Eye (tissue), 1 donor: Measurements from ENCODE around the gene RNF215.
A peak's percentile ranks its signal among the peaks of the same experiment; 100 is the strongest.
"Not testable (repeated sequence)": the region's sequence is repeated elsewhere in the genome, so short reads cannot be mapped to it uniquely, and the experiment has no call there.

ENCODE experiments used
- DNase-seq: peaks from one replicate; pipeline ENCODE4 v3.0.0-alpha.2; 2015

RNF215 gene

DNA sequence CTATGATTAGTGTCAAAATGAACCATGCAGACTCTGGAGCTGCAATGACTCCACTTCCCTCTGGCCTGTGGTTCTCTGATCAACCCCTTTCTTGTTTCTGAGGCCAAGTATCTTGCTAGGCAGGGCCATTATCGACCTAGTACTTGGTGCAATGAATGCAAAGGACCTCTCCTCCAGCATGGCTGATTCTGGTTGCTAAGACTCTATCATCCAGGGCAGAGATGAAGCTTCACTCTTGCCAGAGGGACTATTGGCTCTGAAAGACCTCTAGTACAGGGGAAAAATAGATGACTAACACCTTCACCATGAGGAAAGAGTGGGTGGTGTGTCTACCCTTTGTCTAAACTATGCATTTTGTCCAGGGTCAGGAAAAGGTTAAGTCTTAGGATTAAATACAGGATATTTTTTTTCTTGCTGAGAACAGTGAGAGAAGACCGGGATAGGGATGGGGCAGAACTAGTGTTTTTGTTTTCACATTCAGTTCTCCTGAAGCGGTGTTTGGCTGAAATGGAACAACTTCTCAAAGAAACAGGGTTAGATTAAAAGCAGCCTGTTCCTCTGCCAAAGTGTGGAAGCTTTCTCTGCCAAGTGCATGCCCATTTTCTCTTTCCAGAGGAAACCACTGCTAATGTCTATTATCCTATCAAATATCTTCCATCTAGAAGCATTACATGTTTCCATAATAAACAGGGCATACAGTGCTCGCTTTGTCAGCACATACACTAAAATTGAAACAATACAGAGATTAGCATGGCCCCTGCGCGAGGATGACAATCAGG, 33.3 kb upstream of the RNF215 start:
- DNase-seq: no peak

DNA sequence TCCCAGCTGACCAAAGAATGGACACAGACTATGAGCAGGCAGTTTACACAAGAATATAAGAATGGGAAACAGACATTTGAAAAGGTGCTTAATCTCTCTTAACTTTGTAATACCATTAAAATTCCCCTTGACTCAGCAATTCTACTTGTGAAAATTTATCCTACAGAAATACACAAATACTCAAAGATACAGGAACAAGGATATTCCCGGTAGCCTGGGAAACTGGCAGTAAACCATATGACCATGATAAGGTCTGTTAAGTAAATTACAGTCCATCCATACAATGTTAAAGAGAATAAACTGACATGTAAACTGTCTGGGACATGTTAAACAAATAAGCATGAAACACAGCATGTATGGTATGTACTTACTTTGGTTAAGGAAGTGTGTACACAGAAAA, 29.6 kb upstream of the RNF215 start:
- no peak for DNase-seq

DNA sequence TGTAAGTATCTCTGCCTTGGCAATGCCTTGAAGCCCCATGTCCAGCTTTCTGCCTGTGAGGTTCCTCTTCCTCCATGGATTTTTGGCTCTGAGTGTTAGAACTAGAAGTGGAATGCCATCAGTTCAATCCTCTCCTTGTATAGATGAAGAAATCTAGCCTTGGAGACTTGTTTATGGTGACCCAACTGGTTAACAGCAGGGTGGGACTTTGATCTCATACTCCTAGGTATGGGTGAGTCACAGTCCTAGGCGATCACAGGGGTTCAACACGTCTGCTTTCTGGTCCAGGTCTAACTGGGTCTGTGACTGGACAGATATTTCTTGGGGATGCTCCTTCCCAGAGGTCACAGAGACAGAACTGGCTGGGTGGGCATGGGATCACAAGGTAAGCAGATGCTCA, 29.2 kb upstream of the RNF215 start:
- no peak for DNase-seq

DNA sequence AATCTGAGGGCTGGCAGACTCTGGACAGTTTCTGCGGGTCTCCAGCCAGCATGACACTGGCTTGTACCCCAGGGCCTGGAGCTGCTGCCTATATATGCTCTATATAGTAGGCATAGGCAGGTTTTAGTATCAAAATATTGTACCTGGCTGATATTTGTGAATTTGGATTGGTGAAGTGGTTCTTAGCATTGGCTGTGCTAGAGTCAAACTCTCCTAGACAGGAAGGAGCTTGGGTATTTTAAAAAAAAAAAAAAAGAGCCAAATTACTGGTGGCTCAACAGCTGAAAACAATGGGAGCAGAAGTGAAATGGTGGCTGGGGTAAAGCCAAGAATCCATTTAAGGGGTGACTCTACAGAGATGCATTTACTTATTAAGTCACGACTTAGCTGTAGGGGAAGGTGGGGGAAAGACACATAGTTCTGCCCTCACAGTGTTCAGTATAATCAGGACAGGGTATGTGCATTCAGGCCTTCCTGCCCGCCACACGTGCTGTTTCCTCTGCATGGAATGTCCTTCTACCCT, 27.4 kb upstream of the RNF215 start:
- DNase-seq: no peak

DNA sequence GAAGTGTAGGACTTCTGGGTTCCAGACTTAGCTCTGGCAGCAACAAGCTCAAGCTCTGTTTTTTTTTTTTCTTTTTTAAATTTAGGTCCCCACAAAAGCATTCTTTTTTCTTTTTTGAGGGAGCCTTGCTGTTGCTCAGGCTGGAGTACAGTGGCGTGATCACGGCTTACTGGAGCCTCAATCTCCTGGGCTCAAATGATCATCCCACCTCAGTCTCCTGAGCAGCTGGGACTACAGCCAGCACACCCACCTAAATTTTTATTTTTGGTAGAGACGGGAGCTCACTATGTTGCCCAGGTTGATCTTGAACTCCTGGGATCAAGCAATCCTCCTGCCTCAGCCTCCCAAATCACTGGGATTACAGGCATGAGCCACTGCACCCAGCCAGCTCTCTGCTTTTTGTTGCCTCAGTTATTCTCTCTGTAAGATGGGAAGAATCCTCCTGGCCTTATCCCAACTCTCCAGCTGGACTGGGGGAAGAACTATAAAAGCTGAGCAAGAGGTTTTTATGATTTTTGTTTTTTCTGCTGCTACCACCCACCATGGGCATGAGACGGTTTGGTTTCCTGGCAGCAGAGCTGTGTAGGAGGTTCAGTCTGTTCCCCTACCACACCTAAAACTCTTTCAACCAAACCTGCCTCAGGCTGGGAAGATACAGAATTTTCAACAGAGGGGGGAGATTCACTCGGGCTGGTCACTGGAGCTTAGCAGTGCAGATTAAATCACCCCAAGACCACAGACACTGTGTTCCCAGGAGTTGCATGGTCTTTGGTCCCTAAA, 26.7 kb upstream of the RNF215 start:
- DNase-seq: no peak

DNA sequence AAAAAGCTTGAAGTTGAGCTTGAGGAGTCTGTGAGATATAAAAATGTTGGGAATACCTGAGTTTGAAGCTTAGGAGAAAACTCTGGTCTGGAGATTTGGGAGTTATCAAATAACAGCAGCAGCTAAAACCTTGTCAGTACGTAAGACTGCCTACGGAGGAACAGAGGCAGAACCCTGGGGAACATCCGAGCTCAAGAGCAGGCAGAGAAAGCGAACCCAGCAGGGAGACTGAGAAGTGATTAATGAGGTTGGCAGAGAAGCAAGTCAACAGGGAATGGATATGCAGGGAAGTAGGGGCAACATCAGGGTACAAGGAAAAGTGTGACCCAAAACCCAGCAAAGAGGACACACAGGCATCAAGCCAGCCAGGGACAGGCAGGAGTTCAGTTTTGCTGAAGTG, 25.8 kb upstream of the RNF215 start:
- DNase-seq: no peak

DNA sequence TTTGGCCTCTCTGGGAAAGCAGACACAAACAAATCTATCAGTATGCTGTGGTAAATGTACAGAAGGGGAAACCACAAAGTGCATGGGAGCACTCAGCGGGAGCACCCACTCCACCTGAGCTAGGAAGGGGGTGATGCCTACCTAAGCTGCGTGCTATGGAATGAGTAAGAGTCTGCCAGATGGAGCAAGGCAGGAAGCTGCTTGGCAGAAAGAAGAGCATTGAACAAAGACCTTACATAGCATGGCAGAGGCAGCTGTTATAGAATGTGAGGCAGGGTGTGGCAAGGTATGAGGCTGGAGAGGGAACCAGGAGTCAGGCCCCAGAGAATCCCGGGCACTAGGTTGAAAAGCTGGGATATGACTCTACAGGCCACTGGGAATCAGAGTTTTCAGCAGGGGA, 24.6 kb upstream of the RNF215 start:
- DNase-seq: no peak

DNA sequence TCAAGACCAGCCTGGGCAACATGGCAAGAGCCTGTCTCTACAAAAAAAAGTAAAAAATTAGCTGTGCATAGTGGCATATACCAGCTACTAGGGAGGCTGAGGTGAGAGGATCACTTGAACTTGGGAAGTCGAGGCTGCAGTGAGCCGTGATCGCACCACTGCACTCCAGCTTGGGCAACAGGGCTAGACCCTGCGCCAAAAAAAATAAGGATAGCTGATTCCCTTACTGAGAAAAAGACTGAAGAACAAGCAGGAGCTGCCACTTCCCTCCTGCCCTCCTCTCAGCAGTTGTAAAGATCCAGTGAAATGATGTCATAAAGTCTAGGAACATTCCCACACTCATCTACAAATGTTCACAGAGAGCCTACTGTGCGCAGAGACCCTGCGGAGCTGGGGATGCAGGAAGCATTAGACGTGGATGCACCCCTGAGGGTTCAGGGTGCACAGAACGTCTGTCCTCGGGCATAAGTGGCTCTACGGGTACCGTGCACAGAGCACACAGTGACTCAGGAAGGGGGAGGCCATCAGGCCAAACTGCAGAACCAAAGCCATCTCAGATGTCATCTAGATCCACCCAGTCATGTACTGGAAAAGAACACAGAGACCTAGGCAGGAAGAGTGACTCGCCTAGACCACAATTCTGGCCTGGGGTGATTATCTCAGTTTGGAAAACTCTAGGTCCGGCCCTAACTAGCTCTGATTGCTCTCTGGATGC, 21.3 kb upstream of the RNF215 start:
- no peak for DNase-seq

DNA sequence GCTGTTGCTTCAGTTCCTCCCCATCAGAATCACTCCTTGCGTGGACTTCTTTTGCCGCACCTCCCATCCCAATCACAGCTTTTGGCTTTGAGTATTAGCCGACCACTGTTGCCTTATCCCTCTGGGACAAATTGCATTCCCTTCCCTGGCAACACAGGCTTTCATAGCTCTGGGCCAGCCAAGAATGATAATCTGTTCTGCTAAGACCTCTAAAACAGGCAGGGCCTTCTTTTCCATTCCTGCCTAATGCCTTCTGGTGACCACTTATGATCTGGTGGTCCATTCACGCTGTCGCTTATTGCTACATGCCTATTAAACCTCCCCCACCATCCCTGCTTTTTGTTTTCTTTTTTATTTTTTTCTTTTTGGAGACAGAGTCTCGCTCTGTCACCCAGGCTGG, 19.2 kb upstream of the RNF215 start:
- no peak for DNase-seq

DNA sequence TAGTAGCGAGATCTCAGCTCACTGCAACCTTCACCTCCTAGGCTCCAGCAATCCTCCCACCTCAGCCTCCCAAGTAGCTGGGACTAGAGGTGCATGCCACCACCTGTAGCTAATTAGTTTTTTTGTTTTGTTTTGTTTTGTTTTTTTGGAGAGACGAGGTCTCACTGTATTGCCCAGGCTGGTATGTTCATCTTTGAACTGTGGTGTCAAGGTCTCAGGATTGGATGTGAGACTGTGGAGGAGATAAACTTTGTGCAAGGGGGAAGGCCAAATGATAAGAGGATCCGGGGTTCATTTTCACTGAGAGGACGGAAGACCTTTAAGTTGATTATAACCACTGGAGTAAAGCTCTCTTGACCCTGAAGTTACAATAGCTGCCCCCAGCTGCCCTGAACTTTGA, 18.5 kb upstream of the RNF215 start:
- DNase-seq: no peak

DNA sequence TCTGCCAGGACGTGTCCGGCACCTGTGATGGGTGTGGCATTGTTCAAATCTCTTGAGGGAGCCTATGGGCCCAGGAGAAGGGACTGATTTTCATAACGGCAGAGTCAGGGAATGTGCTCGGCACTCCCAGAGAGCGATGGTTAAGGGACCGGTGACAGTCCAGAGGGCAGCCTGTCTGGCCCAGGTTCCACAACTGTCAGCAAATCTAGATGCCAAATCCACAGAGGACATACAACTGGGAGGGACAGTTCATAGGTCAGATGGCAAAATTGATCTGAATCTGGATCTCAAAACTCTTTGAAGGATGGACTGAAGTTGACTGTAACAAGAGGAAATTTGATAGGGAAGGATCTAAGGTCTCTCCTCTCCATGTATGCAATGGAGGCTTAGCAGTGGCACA, 17.1 kb upstream of the RNF215 start:
- no peak for DNase-seq

DNA sequence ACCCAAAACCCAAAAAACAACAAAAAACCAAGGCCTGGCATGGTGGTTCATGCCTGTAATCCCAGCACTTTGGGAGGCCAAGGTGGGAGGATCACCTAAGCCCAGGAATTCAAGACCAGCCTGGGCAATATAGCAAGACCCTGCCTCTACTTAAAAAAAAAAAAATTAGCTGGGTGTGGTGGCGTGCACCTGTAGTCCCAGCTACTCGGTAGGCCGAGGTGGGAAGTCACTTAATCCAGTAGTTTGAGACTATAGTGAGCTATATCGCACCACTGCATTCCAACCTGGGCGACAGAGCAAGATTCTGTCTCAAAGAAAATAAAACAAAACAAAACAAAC, 15.5 kb upstream of the RNF215 start:
- not testable (repeated sequence) for DNase-seq

DNA sequence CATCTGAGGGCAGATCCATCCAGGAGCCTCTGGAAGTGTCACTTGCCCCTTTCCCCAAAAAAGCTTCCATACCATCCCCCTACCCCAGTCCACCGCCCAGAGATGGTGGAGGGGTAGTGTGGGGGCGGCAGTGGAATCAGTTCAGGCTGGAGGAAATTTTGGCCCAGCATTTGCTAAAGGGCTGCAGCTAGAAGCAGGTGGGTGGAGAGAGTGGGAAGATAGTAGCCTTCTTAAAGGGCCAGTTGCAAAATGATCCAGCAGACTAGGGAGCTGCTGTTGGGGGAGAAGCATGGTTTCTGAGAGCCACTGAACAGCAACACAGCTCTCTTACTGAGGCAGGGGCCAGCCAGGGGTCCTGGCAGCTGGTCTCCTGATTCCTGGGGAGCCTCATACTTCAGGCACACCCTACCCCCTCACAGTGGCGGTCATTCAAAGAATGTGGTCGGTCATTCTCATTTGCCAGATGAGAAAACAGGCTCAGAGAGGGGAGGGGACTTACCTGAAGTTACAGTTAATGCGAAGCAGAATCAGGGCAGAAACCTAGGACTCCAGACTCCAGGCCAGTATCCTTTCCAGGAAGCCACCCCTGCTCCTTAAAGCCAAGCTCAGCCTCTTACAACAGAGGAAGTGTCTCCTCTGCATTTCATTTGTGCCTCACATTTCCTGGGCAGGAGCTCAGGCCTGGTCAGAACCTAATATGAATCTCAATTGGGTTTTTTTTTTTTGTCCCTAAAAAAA, 15.0 kb upstream of the RNF215 start:
- DNase-seq: no peak

DNA sequence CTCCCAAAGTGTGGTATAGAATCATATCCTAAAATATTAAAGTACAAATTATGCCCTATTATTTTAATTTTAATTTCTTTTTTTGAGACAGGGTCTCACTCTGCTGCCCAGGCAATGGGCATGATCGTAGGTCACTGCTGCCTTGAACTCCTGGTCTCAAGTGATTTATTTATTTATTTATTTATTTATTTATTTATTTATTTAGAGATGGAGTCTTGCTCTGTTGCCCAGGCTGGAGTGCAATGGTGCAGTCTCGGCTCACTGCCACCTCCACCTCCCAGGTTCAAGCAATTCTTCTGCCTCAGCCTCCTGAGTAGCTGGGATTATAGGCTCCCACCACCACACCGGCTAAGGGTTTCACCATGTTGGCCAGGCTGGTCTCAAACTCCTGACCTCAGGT, 13.8 kb upstream of the RNF215 start:
- DNase-seq: not testable (repeated sequence)

DNA sequence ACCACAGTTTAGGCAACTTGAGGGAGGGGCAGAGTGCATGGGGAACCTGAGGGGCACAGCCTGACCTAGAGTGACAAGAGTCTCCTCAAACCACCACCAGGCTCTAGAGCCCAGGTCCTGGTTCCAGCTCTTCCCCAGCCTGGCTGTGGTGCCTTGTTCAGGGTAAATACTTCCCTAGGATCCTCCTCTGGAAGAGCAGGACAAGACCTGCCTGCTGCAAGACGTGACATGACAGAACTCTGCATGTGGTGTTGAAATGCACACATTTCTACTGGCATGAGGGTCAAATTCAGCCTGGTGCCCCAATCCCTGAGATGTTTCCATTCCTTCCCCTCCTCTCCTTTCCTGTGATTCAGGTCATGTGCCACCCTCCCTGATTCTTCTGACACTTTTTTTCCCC, 12.9 kb upstream of the RNF215 start:
- DNase-seq: no peak

DNA sequence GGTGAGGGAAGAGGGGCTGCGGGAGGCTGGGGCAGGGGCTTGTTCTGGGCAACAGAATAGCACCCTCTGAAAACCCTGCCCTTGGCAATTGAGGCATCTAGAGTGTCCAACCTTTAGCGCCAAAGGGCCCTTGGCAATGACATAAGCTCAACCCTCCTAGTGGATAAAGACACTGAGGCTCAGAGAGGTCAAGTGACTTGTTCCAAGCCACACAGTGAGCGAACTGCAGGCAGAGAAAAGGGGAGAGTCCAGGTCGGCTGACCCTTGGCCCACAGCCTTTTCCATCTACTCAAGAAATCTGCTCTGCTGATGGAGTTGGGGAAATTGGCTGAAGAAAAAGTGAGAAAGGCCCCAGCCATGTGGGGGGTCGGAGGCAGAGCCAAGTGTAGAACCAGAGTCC, 12.5 kb upstream of the RNF215 start:
- DNase-seq: no peak

DNA sequence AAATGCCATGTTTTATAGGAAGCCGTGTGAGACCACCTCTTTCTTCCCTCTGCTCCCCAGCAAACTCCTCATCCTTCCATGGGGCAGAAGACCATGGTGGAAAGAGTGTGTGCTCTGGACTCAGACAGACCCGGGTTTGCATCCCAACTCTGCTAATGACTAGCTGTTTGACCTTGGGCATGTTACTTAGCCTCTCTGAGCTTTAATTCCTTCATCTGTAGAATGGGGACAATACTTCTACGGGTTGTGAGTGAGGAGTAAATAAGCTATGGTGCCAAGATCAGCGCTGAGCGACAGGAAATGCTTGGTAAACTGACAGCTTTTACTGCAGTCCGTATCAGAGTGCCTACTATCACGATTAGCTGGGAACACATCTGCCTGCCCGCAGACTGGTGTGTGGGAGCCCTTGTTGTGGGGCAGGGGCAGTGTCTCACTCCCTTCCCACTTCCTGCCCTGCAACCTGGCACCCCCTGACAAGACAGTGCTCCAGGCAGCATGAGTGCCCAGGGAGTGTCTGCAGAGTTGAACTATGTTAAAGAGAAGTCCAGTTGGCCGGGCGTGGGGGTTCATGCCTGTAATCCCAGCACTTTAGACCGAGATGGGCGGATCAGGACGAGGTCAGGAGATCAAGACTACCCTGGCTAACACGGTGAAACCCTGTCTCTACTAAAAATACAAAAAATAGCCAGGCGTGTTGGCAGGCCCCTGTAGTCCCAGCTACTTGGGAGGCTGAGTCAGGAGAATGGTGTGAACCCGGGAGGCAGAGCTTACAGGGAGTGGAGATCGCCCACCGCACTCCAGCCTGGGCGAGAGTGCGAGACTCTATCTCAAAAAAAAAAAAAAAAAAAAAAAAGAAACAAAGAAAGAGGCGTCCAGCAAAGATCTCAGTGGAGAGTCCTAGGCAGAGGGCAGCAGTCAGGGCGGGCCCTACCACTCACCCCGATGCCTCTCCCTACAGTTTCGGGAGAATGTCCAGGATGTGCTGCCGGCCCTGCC, 11.8 kb upstream of the RNF215 start:
- no peak for DNase-seq

DNA sequence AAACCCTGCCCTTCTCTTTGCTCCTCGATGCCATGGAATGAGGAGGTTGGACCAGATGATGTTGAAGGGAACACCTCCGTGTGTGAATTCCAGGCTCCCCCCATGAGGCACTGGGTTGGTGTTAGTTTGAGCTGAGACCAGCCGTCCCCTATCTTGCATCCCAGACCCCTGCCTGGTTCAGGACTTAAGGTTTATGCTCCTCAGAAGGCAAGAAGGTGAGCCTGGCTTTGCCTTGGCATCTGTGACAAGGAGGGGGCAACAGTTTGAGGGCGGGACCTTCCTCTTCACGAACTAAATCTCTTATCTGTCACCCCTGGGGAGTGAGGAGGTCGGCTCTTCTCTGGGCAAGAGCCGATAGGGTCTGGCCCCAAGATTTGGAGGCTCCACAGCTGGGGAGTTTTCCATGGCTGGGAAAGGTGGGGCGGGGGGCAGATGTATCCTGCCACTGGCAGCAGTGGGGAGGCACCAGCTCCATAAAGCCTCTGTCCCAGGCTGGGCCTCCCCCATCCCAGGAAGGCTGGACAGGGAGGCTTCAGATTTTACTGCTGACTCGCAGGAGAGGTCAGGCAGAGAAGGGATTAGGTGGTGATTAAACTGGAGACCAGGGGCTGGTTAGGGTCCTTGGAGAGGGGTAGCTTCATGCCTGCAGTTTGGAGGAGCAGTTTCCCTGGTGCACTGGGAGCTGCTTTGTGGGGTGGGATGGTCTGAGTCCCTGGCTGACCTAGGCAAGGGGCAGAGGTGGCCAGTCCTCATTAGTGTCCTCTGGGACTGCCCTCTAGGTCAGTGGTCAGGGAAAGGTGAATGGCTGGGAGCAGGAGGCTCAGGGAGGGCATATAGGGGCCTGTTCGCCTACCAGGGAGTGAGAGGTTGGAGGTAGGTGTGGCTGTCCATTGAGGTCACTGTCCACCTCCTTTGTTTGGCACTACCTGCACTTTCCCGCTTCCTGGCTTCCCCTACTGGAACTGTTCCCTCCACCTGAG, 10.7 kb upstream of the RNF215 start:
- no peak for DNase-seq

DNA sequence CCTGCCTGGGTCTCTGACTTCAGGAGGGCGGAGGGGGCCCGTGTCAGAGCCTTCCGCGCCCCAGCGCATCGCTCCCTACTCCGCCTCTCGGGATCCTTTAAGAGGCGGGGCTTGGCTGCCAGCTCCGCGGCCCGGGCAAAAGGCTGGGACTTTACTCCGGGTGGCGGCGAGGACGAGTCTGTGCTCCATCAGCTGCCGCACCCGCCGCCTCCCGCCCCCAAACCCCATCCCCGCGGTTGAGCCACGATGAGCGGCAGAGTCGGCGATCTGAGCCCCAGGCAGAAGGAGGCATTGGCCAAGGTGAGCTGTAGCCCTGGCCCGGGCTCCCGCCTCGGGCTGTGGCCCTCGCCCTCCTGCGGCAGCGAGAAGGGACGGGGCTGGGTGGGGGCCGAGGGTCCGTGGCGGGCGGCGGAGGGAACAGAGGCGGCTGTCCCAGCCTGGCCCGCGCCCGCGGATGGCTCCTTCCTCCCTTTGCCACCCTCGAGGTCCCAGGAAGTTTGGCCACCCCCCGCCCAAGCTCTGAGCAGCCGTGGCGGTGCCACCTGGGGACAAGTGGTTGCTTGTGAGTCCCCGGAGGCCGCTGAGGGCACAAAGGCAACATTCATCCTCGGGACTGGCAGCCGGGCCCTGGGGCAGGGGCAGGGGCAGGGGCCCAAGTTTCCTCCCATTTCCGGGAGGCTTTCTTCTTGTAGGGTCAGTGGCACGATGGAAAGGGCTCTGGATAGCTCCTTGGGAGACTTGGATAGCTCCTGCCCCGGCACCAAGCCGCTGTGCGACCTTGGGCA, 9.9 kb upstream of the RNF215 start, which contains the start of gene SEC14L2:
Gene SEC14L2, plus strand, starts transcription at position 148 of the 785 bp plus-strand sequence. Its CDS starts 99 bp downstream, at position 247.
- DNase-seq: peak; percentile 73
